Ovary (tissue), 9 donors: ENCODE measurements around the gene COQ10A. TPM values are rescaled to one million over a fixed set of nuclear protein-coding genes. Genes with fewer than 3 reads are reported as not detected.

ENCODE experiments used
- DNase-seq, 5 donors: peaks; one replicate each; pipeline ENCODE4 v3.0.0-alpha.2; 2019 to 2020
- H3K27ac ChIP-seq, 2 donors: fragments of 200-600 bp; one replicate each; pipeline versions ENCODE4 v1.5.1 to v1.8.0; 2019 to 2022
- H3K27me3 ChIP-seq: fragments of 200-600 bp; one replicate; pipeline ENCODE4 v1.8.0; 2022
- H3K36me3 ChIP-seq: fragments of 200-600 bp; sonication (generic); one replicate; pipeline ENCODE4 v1.5.1; 2019
- H3K4me1 ChIP-seq: one replicate; pipeline ENCODE4 v1.8.1; 2013; ENCODE audit warnings: mild to moderate bottlenecking, moderate library complexity; ENCODE audit not compliant: insufficient read depth
- H3K4me3 ChIP-seq: fragments of 200-600 bp; sonication (generic); one replicate; pipeline ENCODE4 v1.5.1; 2017
- H3K9me3 ChIP-seq, 2 donors: fragments of 200-600 bp in 1 of 2; sonication (generic) in 1 of 2; one replicate each; pipeline versions ENCODE4 v1.5.1 to v1.8.1; 2013 to 2019; ENCODE audit warnings: mild to moderate bottlenecking in 1 of 2, moderate library complexity in 1 of 2
- EP300 ChIP-seq: sonication (generic); formaldehyde crosslinking; IDR thresholded peaks from one replicate; pipeline ENCODE4 v1.6.1; 2017; ENCODE audit warnings: antibody characterized with exemption
- POLR2A ChIP-seq: fragments of 450-650 bp; IDR thresholded peaks from one replicate; pipeline ENCODE4 v1.6.1; 2017; ENCODE audit warnings: antibody characterized with exemption, mild to moderate bottlenecking, moderate library complexity
- WGBS, 3 donors: extraction: QIAGEN DNeasy Blood & Tissue Kit in 1 of 3; methylation state at CpG; one replicate each; pipeline versions ENCODE4 v1.1.5 to v1.1.7; 2013 to 2017; 5-methylcytosine and 5-hydroxymethylcytosine counted together
- intact Hi-C, 4 donors: fragments of 100-400 bp; cut with DNase I; formaldehyde crosslinking; loops; one replicate each; pipeline versions ENCODE4 v1.11.0 to v1.15.1; 2022 to 2023
- polyA plus RNA-seq, 2 donors: library from polyadenylated mRNA; stranded (reverse); fragments of 200-250 nt in 1 of 2; fragments of 350-450 nt in 1 of 2; fragmentation: Illumina TruSeq in 1 of 2; extraction: RNeasy Lipid Tissue Mini Kit (QIAGEN cat#74804) in 1 of 2; gene quantifications; one replicate each; pipeline ENCODE4 v1.2.3, GENCODE V29; 2013 to 2014
- total RNA-seq, 7 donors: library from RNA; depleted of rRNA in 2 of 7; stranded (reverse); fragments of >200 nt in 2 of 7; fragmentation: NEBNext Ultra II Directional in 3 of 7; extraction: Animal tissue kit (Norgen Biotek cat#: 25700) in 3 of 7; gene quantifications; one replicate each; pipeline versions ENCODE4 v1.1.0 to v1.2.4, GENCODE V29; 2016 to 2023
- TF ChIP-seq, protein P1 (sequence below), 3 donors: fragments of 450-650 bp in 2 of 3; fragments of 200-600 bp in 1 of 3; IDR thresholded peaks; one replicate each; pipeline versions ENCODE4 v1.5.1 to v1.8.0; 2016 to 2022; ENCODE audit warnings: antibody characterized with exemption in 3 of 3, mild to moderate bottlenecking in 1 of 3
- donor health status: DM: no; HTN: no; CAD: no; lungs with moderate emphysema.
- donor health status: DM: no; HTN: no; CAD: no.
- donor health status: Bipolar disorder and iron deficiency.
- donor health status: DM: yes; HTN: yes; CAD: no.
- donor health status: DM: no; HTN: no; CAD: no.
- donor health status: DM: yes; HTN: yes; CAD: no.

Gene COQ10A
- total and polyA plus RNA-seq, 9 donors, result 11.3 to 31.1 (median 14.9) TPM

DNA sequence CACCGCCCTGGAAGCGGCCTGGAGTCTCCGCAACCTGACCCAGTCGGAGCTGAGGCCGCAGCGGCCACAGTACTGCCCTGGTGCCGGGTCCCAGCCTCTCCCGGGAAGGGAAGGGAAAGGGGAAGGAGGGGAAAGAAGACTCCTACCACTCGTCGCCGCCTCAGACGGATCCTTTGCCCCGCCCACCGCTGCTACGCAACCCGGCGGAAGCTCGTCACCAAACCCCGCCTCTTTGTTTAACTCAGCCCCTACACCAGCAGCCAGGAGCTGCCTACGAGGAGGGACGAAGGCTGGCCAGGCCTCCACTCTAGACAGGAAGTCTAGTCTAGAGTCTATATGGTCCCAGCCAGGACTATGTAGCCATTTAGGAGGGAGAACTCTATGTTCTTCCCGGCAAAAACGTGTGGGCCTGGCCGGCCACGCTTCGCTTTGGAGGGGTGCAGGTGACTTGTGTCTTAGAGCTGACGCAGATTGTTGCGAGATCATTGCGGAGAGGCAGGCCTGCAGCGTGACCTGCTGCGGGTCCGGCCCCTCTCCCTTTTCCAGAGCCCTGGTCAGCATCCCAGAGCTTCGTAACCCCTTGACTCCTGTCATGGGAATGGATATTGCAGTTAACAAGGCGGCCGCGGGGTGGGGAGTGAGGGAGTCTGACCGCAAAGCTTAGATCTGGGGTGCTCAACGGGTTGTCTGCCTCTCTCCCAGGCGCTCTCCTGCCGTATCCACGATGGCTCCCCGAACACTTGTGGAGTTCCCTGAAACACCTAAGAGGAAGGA lies 44.8 kb upstream of the COQ10A start, which contains the start of gene RNF41:
RNF41 (minus strand) TSS at position 166 of the 774 bp plus-strand sequence. CDS start 7,875 bp downstream, outside the sequence.
- WGBS, 3 donors, result 1 to 2% (median 1%) methylated on average over 41 to 42 of the region's 42 CpGs
- Histone ChIP-seq H3K27me3 (no peaks in the 10 kb centered on the region), H3K4me3 (peak within 1 kb of the TSS; percentile 76), H3K9me3 (no peaks in the 10 kb centered on the region), H3K27ac (peak within 1 kb of the TSS; percentile 92 to 95), H3K36me3 (no peaks in the 10 kb centered on the region), H3K4me1 (peaks cover 5% of the 10 kb centered on the region)
- peak; percentile 97 to 99 (median 98) for DNase-seq
- TF ChIP-seq EP300, result peak; percentile 17
- peak; percentile 100 for TF ChIP-seq POLR2A
- TF ChIP-seq, protein P1, sequence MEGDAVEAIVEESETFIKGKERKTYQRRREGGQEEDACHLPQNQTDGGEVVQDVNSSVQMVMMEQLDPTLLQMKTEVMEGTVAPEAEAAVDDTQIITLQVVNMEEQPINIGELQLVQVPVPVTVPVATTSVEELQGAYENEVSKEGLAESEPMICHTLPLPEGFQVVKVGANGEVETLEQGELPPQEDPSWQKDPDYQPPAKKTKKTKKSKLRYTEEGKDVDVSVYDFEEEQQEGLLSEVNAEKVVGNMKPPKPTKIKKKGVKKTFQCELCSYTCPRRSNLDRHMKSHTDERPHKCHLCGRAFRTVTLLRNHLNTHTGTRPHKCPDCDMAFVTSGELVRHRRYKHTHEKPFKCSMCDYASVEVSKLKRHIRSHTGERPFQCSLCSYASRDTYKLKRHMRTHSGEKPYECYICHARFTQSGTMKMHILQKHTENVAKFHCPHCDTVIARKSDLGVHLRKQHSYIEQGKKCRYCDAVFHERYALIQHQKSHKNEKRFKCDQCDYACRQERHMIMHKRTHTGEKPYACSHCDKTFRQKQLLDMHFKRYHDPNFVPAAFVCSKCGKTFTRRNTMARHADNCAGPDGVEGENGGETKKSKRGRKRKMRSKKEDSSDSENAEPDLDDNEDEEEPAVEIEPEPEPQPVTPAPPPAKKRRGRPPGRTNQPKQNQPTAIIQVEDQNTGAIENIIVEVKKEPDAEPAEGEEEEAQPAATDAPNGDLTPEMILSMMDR (IDR thresholded peaks at IDR 0.05), result peak in 1 of 3 donors; percentile 28
- intact Hi-C loops, result loop anchor here (2.0 to 10.0 kb wide), 3 partner anchors 61 to 97 kb away; partner anchors contain the start of genes ESYT1 (in 2 of the 4) and MYL6 (in 1 of the 4)

DNA sequence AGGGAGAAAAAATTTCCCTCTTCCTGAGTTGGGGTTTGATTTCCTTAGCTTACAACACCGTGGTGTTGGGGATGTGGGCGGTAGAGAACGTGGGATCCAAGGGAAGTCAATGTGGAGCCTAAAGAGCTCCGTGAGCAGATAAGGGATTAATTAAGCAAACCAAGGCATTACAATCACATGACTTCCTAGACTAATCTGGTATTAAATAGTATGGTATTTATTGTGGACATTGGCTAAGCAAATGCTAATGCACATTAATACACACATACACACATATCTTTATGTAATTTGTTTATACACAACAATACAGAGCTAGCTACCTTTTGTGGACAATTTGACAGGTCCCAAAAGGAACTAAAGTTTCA lies 44.2 kb upstream of the COQ10A start:
- 6 to 12% (median 12%) methylated on average over 4 of the region's 4 CpGs for WGBS, 3 donors
- Histone ChIP-seq H3K4me1 (peaks cover 5% of the 10 kb centered on the region), H3K27ac (peak overlapping the region; percentile 92 to 95), H3K36me3 (no peaks in the 10 kb centered on the region), H3K9me3 (no peaks in the 10 kb centered on the region), H3K4me3 (peak overlapping the region; percentile 76), H3K27me3 (no peaks in the 10 kb centered on the region)
- intact Hi-C loops, result loop anchor here in 3 of 4 donors (5.0 to 10.0 kb wide), 2 partner anchors 65 to 98 kb away; partner anchors contain the start of genes ESYT1 (in 2 of the 3) and MYL6 (in 1 of the 3)
- TF ChIP-seq EP300 (no peak), POLR2A (no peak)
- TF ChIP-seq, protein P1 (IDR thresholded peaks at IDR 0.05), result no peak
- no peak for DNase-seq

DNA sequence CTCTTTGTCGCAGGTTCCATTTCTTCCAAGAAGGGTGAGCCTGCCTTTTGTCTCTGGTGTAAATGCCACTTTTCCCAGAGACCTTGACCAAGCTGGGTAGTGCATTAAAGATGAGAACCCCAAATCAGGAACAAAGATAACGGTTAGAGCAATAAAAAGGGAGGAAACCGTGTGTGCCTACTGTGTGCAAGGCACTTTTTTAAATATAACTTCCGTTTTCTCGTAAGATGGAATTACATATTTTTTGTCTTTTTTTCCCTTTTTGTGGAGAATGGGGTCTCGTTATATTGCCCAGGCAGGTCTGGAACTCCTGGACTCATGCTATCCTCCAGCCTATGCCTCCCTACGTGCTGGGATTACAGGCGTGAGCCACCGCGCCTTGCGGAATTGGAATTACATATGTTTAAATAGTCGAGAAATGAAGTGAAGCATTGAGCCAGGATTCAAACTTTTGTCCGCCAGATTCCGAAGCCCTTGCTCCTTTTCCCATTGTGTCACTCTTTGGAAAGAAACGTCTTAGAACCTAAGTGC lies 43.1 kb upstream of the COQ10A start:
- Histone ChIP-seq H3K27me3 (no peaks in the 10 kb centered on the region), H3K9me3 (no peaks in the 10 kb centered on the region), H3K27ac (peak overlapping the region in 1 of 2 donors; percentile 52), H3K36me3 (no peaks in the 10 kb centered on the region), H3K4me3 (peak overlapping the region; percentile 19), H3K4me1 (peaks cover 5% of the 10 kb centered on the region)
- intact Hi-C loops, result loop anchor here (2.0 to 10.0 kb wide), 3 partner anchors 66 to 105 kb away; partner anchors contain the start of genes ESYT1 (in 2 of the 4), MYL6 (in 1 of the 4) and ZC3H10 (in 1 of the 4)
- DNase-seq, result no peak
- WGBS, 3 donors, result 19 to 25% (median 24%) methylated on average over 15 of the region's 15 CpGs
- no peak for TF ChIP-seq EP300
- no peak for TF ChIP-seq POLR2A
- TF ChIP-seq, protein P1 (IDR thresholded peaks at IDR 0.05), result no peak

DNA sequence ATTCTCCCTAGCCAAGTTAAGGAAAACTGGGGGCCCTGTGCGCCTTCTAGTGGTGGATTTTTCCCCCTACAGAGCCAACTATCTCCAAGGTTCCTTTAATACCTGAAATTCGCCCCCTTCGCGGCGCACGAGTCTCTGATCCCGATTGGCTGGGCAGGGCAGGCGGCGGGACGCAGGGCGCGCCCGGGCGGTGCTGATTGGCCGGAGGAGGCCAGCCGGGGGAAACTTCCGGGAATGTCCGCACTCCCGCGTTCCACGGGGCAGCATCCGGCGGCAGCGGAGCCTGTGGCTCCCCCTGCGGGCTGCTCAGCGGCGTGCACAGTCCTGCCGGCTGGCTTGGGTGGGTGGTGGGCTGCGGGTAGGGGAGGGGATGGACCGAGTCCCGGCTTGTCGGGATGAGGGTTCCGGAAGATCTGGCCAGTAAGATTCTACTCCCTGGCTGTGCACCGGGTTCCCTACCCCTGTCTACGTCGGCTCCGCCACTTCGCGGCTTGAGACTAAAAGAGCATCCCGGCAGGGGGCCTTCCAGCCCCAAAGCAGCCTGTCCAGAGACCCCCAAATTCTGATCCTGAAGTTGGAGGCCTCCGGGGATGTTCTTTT lies 42.5 kb upstream of the COQ10A start, which contains the start of gene NABP2:
NABP2 (plus strand) TSS at position 241 of the 600 bp plus-strand sequence. CDS start 515 bp downstream, outside the sequence.
- TF ChIP-seq POLR2A (peak; percentile 36), EP300 (peak; percentile 54)
- TF ChIP-seq, protein P1 (IDR thresholded peaks at IDR 0.05), result peak; percentile 84 to 98 (median 98)
- 0 to 1% (median 0%) methylated on average over 31 to 41 of the region's 41 CpGs for WGBS, 3 donors

More for the DNA sequence above, 42.5 kb upstream of the COQ10A start, which contains the start of gene NABP2:
- peak within 1 kb of the TSS; percentile 73 to 75 for H3K27ac ChIP-seq
- H3K9me3 ChIP-seq, result no peaks in the 10 kb centered on the region
- intact Hi-C loops, result loop anchor here (2.0 to 10.0 kb wide), 3 partner anchors 67 to 105 kb away; partner anchors contain the start of genes ESYT1 (in 2 of the 4), MYL6 (in 1 of the 4) and ZC3H10 (in 1 of the 4)
- H3K4me3 ChIP-seq, result peak within 1 kb of the TSS; percentile 68
- H3K4me1 ChIP-seq, result peaks cover 5% of the 10 kb centered on the region
- peak; percentile 97 to 99 (median 98) for DNase-seq
- H3K36me3 ChIP-seq, result no peaks in the 10 kb centered on the region
- H3K27me3 ChIP-seq, result no peaks in the 10 kb centered on the region
